ENCODE measurements around the gene TMEM81.

The TMEM81 gene

GRCh38 chr1:205118752-205119151 lies 34.5 kb upstream of the TMEM81 start:
- no peaks in the 10 kb centered on the region for H3K27me3 ChIP-seq (ENCODE audit: insufficient read depth, poor library complexity, severe bottlenecking)
- TF ChIP-seq, protein P1, sequence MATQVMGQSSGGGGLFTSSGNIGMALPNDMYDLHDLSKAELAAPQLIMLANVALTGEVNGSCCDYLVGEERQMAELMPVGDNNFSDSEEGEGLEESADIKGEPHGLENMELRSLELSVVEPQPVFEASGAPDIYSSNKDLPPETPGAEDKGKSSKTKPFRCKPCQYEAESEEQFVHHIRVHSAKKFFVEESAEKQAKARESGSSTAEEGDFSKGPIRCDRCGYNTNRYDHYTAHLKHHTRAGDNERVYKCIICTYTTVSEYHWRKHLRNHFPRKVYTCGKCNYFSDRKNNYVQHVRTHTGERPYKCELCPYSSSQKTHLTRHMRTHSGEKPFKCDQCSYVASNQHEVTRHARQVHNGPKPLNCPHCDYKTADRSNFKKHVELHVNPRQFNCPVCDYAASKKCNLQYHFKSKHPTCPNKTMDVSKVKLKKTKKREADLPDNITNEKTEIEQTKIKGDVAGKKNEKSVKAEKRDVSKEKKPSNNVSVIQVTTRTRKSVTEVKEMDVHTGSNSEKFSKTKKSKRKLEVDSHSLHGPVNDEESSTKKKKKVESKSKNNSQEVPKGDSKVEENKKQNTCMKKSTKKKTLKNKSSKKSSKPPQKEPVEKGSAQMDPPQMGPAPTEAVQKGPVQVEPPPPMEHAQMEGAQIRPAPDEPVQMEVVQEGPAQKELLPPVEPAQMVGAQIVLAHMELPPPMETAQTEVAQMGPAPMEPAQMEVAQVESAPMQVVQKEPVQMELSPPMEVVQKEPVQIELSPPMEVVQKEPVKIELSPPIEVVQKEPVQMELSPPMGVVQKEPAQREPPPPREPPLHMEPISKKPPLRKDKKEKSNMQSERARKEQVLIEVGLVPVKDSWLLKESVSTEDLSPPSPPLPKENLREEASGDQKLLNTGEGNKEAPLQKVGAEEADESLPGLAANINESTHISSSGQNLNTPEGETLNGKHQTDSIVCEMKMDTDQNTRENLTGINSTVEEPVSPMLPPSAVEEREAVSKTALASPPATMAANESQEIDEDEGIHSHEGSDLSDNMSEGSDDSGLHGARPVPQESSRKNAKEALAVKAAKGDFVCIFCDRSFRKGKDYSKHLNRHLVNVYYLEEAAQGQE (IDR thresholded peaks at IDR 0.05; ENCODE audit: insufficient replicate concordance, low read depth) = no peak
- TF ChIP-seq CTCF (IDR thresholded peaks at IDR 0.05; ENCODE audit: insufficient read depth, low read length) (no peak), GABPA (IDR thresholded peaks at IDR 0.05; ENCODE audit: low read depth) (no peak), SPI1 (IDR thresholded peaks at IDR 0.05; ENCODE audit: borderline replicate concordance, low read depth) (no peak), POLR2AphosphoS5 (IDR thresholded peaks at IDR 0.05; ENCODE audit: low read depth) (no peak)

DNA sequence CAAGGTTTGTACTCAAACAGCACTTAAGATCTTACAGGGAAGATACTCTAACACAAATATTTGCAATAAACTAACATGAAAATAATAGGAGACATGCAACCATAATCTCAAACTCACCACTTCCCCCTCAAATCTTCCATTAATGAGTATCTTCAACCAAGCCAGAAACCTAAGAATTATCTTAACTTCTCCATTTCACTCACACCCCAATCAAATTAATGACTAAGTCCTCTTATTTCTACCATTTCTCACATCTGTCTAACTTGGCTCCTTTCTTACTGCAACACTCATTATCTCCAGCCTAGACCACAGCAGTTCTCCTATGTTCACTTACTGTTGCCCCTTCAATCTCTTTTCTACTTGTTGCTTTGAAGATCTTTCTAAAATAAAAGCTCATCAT lies 27.1 kb upstream of the TMEM81 start:
- TF ChIP-seq SPI1 (IDR thresholded peaks at IDR 0.05; ENCODE audit: borderline replicate concordance, low read depth) (no peak), GABPA (IDR thresholded peaks at IDR 0.05; ENCODE audit: low read depth) (no peak), POLR2AphosphoS5 (IDR thresholded peaks at IDR 0.05; ENCODE audit: low read depth) (no peak), CTCF (IDR thresholded peaks at IDR 0.05; ENCODE audit: insufficient read depth, low read length) (no peak)
- TF ChIP-seq, protein P1 (IDR thresholded peaks at IDR 0.05; ENCODE audit: insufficient replicate concordance, low read depth) = no peak
- Histone ChIP-seq H3K27ac (replicated peaks) (no peak overlapping the region), H3K4me3 (replicated peaks; ENCODE audit: insufficient read depth, low read length) (no peak overlapping the region), H3K27me3 (ENCODE audit: insufficient read depth, poor library complexity, severe bottlenecking) (no peaks in the 10 kb centered on the region)
- no peak for DNase-seq (ENCODE audit: low read depth in 1 of 2, low spot score in 1 of 2)

More at GRCh38 chr1:205118752-205119151, 34.5 kb upstream of the TMEM81 start:
- DNase-seq (ENCODE audit: low read depth in 1 of 2, low spot score in 1 of 2) = no peak
- Histone ChIP-seq H3K4me3 (replicated peaks; ENCODE audit: insufficient read depth, low read length) (no peak overlapping the region), H3K27ac (replicated peaks) (no peak overlapping the region)

GRCh38 chr1:205109711-205110110 lies 25.5 kb upstream of the TMEM81 start:
- Histone ChIP-seq H3K27me3 (ENCODE audit: insufficient read depth, poor library complexity, severe bottlenecking) (no peaks in the 10 kb centered on the region), H3K27ac (replicated peaks) (no peak overlapping the region), H3K4me3 (replicated peaks; ENCODE audit: insufficient read depth, low read length) (no peak overlapping the region)
- DNase-seq (ENCODE audit: low read depth in 1 of 2, low spot score in 1 of 2) = no peak
- TF ChIP-seq SPI1 (IDR thresholded peaks at IDR 0.05; ENCODE audit: borderline replicate concordance, low read depth) = no peak
- no peak for TF ChIP-seq POLR2AphosphoS5 (IDR thresholded peaks at IDR 0.05; ENCODE audit: low read depth)
- TF ChIP-seq, protein P1 (IDR thresholded peaks at IDR 0.05; ENCODE audit: insufficient replicate concordance, low read depth) = no peak

Data from HL-60 (cell line).